ENCODE measurements around the gene SLC30A4. TPM values are rescaled to one million over a fixed set of nuclear protein-coding genes. Genes with fewer than 3 reads are reported as not detected.

SLC30A4 gene
- total and polyA plus RNA-seq, 8 donors: 0.76 to 12.9 (median 2.4) TPM

DNA sequence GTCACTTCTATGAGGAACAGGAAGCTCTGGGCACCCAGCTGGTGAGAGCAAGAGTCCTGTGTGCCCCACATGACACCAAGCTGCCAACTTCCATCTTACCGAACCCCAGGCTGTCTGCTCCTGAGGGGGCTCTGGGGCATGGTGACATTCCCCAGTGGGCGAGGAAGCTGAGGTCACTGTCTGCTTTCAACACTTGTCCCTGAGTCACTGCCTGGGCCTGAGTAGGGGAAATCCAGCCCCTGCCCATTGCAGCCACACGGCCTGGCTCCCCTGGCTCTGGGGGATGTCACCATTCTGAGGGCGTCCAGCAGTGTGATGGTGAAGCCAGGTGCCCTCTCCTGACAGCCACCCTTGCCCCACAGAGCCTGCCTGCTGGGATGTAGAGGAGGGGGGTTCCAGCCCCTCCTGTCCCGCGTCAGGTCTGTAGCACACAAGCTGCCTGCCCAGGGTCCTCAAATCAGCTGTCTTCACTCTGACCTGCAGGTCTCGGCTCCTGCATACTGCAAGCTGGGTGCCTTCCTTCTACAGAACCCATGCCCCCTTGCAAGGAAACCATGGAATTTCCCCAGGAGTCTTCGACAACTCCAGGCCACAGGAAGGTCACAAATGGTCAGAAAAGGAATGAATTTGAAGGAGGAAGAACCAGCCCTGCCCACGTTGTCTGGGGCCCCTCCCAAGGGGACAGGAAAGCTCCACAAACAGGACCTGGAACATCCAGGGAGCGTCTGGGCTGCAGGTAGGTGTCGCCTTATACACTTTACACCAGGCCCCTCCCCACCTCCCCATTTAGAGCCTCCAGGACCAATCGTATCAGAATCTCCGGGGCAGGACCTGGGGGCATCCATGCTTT lies 74.3 kb downstream of the SLC30A4 start:
- TF ChIP-seq POLR2AphosphoS5 (IDR thresholded peaks at IDR 0.05) (no peak), POLR2A (IDR thresholded peaks at IDR 0.05) (no peak), EP300 (IDR thresholded peaks at IDR 0.05) (no peak)
- TF ChIP-seq, protein P1, sequence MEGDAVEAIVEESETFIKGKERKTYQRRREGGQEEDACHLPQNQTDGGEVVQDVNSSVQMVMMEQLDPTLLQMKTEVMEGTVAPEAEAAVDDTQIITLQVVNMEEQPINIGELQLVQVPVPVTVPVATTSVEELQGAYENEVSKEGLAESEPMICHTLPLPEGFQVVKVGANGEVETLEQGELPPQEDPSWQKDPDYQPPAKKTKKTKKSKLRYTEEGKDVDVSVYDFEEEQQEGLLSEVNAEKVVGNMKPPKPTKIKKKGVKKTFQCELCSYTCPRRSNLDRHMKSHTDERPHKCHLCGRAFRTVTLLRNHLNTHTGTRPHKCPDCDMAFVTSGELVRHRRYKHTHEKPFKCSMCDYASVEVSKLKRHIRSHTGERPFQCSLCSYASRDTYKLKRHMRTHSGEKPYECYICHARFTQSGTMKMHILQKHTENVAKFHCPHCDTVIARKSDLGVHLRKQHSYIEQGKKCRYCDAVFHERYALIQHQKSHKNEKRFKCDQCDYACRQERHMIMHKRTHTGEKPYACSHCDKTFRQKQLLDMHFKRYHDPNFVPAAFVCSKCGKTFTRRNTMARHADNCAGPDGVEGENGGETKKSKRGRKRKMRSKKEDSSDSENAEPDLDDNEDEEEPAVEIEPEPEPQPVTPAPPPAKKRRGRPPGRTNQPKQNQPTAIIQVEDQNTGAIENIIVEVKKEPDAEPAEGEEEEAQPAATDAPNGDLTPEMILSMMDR (IDR thresholded peaks at IDR 0.05): no peak
- Histone ChIP-seq H3K27me3 (no peaks in the 10 kb centered on the region), H3K27ac (peak overlapping the region; percentile 16 to 93 (median 79)), H3K36me3 (no peaks in the 10 kb centered on the region), H3K4me1 (peaks cover 14 to 52% (median 36%) of the 10 kb centered on the region in 4 donors), H3K4me3 (peak overlapping the region in 1 of 4 donors; percentile 3), H3K9me3 (no peaks in the 10 kb centered on the region)
- peak in 1 of 2 donors; percentile 20 for DNase-seq
- intact Hi-C loops (cut with DNase I; ENCODE audit: low total_unique reads): no loop called here
- WGBS, 5 donors: 52 to 67% (median 56%) methylated on average over 11 to 13 of the region's 13 CpGs

DNA sequence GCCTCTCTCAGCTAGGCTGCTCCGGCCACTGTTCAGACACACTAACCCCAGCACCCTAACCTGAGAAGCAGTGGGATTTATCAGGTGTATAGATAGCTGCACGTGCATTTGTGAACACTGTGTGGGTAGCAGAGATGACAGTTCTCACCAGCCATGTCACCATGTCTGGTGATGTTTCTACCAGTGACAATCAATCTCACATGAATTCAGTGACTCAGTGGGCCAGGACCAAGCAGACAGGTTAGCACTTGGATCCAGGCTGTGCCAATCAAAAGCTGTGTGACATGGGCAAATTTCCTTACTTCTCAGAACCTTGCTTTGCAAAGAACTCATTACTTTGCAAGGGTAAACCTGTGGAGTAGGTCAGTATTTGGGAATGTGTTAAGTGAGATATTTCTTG lies 78.9 kb downstream of the SLC30A4 start:
- H3K9me3 ChIP-seq: no peaks in the 10 kb centered on the region
- no peaks in the 10 kb centered on the region for H3K36me3 ChIP-seq
- intact Hi-C loops (cut with DNase I; ENCODE audit: low total_unique reads): no loop called here
- H3K27me3 ChIP-seq: no peaks in the 10 kb centered on the region
- H3K27ac ChIP-seq: no peak overlapping the region
- peaks cover 14 to 48% (median 38%) of the 10 kb centered on the region in 4 donors for H3K4me1 ChIP-seq
- no peak for DNase-seq
- TF ChIP-seq POLR2AphosphoS5 (IDR thresholded peaks at IDR 0.05) (no peak), POLR2A (IDR thresholded peaks at IDR 0.05) (no peak), EP300 (IDR thresholded peaks at IDR 0.05) (no peak)
- TF ChIP-seq, protein P1 (IDR thresholded peaks at IDR 0.05): no peak
- H3K4me3 ChIP-seq: no peak overlapping the region
- WGBS, 5 donors: 63 to 86% (median 71%) methylated on average over 2 of the region's 2 CpGs

DNA sequence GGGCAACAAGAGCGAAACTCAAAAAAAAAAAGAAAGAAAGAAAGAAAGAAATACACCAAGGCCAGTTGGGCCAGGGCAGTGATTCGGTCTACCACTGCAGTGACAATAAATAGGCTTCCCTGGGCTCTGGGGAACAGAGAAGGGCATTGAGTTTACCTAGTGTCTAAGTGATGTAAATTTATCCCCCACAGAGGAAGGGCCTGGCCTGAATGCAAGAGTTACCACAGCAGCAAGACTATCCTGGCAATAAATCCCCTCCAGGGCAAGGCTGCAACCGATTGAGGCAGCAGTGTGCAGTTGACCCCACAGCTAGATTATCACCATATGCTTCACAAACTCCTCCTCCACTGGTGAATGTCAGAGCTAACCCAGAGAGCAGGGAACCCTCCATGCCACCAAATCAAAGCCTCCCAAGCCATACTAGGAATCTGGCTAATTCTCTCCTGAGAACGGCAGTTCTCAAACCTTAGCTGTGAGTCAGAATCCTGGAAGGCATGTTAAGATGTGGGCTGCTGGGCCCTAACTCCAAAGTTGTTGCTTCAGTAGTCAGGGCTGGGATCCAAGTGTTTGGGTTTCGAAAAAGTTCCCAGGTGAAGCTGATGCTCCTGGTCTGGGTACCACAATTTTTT lies 79.9 kb downstream of the SLC30A4 start:
- H3K36me3 ChIP-seq: no peaks in the 10 kb centered on the region
- H3K27me3 ChIP-seq: no peaks in the 10 kb centered on the region
- WGBS, 5 donors: 70 to 82% (median 77%) methylated on average over 5 of the region's 5 CpGs
- H3K9me3 ChIP-seq: no peaks in the 10 kb centered on the region
- no peak overlapping the region for H3K4me3 ChIP-seq
- DNase-seq: no peak
- intact Hi-C loops (cut with DNase I; ENCODE audit: low total_unique reads): no loop called here
- peak overlapping the region in 1 of 5 donors; percentile 38 for H3K27ac ChIP-seq
- TF ChIP-seq EP300 (IDR thresholded peaks at IDR 0.05): no peak
- no peak for TF ChIP-seq POLR2AphosphoS5 (IDR thresholded peaks at IDR 0.05)
- TF ChIP-seq, protein P1 (IDR thresholded peaks at IDR 0.05): no peak
- TF ChIP-seq POLR2A (IDR thresholded peaks at IDR 0.05): no peak
- H3K4me1 ChIP-seq: peaks cover 7 to 41% (median 31%) of the 10 kb centered on the region in 4 donors

DNA sequence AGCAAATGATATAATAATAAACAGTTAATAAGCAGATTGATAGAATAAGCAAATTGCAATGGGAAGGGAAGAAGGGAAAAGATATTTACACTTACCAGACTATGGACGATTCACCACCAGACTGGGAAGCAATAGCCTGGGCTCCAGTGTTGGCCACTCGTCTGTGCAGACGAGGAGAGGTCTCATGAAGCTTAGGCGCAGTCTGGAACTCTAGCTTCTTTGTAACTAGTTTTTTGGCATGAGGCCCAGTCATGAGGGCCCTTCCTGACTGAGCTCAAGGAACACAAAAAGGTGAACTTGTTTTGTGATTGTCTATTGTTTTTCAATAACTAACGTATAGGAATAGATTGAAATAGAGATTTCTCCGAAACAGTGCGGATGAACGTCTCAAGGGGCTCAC lies 80.9 kb downstream of the SLC30A4 start:
- TF ChIP-seq EP300 (IDR thresholded peaks at IDR 0.05) (no peak), POLR2A (IDR thresholded peaks at IDR 0.05) (no peak), POLR2AphosphoS5 (IDR thresholded peaks at IDR 0.05) (no peak)
- TF ChIP-seq, protein P1 (IDR thresholded peaks at IDR 0.05): no peak
- intact Hi-C loops (cut with DNase I; ENCODE audit: low total_unique reads): no loop called here
- Histone ChIP-seq H3K27ac (peak overlapping the region in 2 of 5 donors; percentile 18 to 30), H3K27me3 (no peaks in the 10 kb centered on the region), H3K4me3 (no peak overlapping the region), H3K4me1 (peaks cover 7 to 35% (median 28%) of the 10 kb centered on the region in 4 donors), H3K9me3 (no peaks in the 10 kb centered on the region), H3K36me3 (no peaks in the 10 kb centered on the region)
- 26 to 50% (median 41%) methylated on average over 8 of the region's 8 CpGs for WGBS, 5 donors
- DNase-seq: peak; percentile 66 to 79
